GM12865 (cell line): ENCODE results near the gene PDGFC.

Experiments used
- DNase-seq: peaks from one replicate; pipeline ENCODE4 v3.0.0; 2010; ENCODE audit warnings: low read depth
- H3K4me3 ChIP-seq: 2 replicates; pipeline ENCODE4 v1.5.1; 2011; ENCODE audit warnings: mild to moderate bottlenecking, low read depth, low read length, control low read depth
- TF ChIP-seq, protein P1 (sequence below): IDR thresholded peaks from 2 replicates; pipeline ENCODE4 v1.5.1; 2011; ENCODE audit warnings: low read length, control low read depth, low read depth, inconsistent platforms; ENCODE audit not compliant: insufficient read depth; ENCODE audit errors: missing control alignments

PDGFC gene

DNA sequence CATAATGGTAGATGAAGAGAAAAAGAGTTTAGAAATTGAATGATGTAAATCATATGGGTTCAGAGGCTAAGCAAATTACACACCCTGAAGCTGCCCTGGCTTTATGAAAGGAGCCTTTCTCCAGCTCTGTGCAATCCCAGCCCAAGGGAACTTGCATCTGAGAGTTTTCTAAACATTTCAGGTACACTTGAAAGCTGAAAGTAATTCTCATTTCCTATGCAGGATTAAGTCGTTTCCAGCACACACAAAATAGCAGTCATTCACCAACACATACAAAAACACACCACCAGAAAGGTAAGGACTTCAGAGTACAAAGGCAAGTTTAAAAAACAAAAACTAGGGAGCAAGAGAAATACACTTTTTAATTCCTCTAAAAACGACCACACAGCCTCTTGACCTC is 1.7 kb downstream of the PDGFC start:
- TF ChIP-seq, protein P1, sequence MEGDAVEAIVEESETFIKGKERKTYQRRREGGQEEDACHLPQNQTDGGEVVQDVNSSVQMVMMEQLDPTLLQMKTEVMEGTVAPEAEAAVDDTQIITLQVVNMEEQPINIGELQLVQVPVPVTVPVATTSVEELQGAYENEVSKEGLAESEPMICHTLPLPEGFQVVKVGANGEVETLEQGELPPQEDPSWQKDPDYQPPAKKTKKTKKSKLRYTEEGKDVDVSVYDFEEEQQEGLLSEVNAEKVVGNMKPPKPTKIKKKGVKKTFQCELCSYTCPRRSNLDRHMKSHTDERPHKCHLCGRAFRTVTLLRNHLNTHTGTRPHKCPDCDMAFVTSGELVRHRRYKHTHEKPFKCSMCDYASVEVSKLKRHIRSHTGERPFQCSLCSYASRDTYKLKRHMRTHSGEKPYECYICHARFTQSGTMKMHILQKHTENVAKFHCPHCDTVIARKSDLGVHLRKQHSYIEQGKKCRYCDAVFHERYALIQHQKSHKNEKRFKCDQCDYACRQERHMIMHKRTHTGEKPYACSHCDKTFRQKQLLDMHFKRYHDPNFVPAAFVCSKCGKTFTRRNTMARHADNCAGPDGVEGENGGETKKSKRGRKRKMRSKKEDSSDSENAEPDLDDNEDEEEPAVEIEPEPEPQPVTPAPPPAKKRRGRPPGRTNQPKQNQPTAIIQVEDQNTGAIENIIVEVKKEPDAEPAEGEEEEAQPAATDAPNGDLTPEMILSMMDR: no peak
- no peak for DNase-seq
- no peak overlapping the region for H3K4me3 ChIP-seq

DNA sequence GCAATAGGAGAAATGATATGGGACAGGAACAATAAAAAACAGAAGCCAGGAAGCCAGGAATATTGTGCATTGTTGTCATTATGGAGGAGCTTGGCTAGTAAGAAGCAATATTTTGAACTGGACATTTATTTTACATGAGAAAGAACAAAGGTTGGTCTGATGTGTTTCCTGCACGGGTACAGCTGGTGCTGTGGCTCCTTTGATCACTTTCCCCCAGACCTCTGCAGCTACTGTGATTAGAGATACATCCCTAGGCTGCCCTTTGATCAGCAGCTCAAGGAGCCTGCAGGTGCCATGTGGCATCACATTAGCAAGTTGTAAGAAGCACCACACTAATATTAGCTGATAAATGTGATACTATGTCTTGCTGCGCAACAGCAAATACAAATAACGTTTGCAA is 2.5 kb downstream of the PDGFC start:
- TF ChIP-seq, protein P1: no peak
- DNase-seq: no peak
- no peak overlapping the region for H3K4me3 ChIP-seq

DNA sequence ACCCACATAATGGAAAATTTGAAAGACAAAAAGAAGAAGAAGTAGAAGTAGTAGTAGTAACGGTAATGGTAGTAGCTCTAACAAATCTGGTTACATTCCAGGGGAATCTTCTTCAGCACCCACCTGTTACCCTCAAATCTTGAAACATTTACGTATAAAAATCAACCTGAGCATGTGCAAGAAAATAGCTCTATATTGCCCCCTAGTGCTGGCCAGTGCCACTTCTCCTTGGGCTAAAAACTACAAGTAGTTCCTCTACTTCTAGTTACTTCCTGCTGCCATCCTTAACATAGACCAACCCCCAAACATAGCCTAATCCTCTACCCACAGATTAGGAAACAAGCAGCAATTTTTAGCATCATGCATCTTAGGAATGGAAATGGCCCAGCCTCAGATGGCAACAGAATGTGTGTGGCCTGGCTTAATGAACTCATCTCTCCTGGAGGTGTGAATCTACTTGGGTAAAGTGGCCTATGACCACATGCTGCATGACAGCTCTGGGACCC is 3.1 kb downstream of the PDGFC start:
- peak; percentile 68 for DNase-seq
- no peak overlapping the region for H3K4me3 ChIP-seq
- TF ChIP-seq, protein P1: peak; percentile 73

DNA sequence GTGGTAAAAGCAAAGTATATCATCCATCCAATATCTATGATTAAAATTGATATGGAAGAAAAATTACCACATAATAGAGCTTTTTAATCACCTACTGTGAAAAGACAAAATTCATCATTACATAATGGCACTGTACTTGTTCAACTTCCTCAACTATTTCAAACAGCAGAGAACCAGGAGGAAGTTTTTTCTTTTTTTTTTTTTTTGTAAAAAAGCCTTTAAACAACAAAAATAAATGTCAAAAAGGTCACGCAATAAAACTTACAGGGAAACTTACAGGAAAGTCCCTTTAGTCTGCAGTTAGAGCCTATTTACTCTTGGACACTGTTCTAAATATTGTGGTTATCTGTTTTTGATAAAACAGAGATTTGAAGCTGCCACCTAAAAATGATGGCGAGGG is 4.8 kb downstream of the PDGFC start:
- TF ChIP-seq, protein P1: no peak
- no peak for DNase-seq

DNA sequence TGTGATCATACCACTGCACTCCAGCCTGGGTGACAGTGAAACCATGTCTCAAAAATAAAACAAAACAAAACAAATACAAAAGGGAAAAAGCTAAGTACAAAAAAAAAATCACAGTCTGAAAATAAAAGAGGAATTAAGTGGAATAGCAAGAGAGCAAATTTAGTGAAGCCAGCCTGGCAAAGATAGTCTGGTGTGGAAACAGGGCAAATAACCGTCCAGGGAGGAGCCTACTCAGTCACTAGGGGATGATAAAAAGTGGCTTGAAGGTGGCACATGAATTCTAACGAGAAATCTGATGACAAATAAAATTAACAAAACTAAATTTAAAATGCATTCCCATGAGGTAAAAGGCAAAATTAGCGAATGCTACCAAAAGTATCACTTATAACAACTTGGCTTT is 8.2 kb downstream of the PDGFC start:
- TF ChIP-seq, protein P1: no peak
- H3K4me3 ChIP-seq: no peak overlapping the region
- DNase-seq: no peak

More for the DNA sequence above, 4.8 kb downstream of the PDGFC start:
- H3K4me3 ChIP-seq: no peak overlapping the region

DNA sequence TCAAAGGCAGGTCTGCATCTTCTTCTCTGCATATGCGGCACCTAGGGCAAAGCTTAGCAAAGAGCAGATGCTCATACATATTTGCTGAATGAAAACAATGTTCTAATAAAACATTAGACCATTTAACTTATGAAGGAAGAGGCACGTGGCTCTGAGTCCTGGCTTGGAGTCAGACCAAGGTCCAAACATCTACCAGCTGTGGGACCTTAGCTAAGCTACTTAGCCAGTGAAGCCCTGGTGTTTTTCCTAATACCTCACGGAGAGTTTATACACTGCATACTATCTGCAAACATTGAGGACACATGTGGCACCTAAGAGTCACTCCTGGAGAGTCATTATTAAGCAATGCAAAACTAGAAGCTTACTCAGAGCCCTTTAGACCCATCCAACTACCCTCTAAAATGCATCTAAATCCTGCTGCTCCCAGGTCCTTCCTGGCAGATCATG is 9.0 kb downstream of the PDGFC start:
- TF ChIP-seq, protein P1: no peak
- H3K4me3 ChIP-seq: no peak overlapping the region
- DNase-seq: no peak

DNA sequence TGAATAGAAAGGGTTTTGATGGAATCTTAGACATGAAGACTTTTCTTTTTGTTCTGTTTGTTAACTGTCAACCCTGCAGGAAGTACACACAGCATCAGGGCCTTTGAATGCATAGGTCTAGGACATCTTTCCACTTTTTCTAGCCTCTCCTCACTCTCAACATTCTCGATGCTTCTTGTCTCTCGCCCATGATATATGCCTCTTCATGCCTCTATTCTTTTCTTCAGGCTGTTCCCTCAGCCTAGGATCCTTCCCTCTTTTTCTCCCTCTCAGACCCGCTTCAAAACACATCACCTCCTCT is 9.6 kb downstream of the PDGFC start:
- no peak overlapping the region for H3K4me3 ChIP-seq
- DNase-seq: no peak
- TF ChIP-seq, protein P1: no peak
